LHCN-M2 (cell line): Measurements from ENCODE around the gene ATP2A1. TPM values are rescaled to one million over a fixed set of nuclear protein-coding genes. Genes with fewer than 3 reads are reported as not detected.
"Not testable (repeated sequence)": the region's sequence is repeated elsewhere in the genome, so short reads cannot be mapped to it uniquely, and the experiment has no call there.

Experiments used
- DNase-seq: peaks from one replicate; pipeline ENCODE4 v3.0.0-alpha.2; 2012; ENCODE audit warnings: low read depth
- total RNA-seq: library from RNA; depleted of rRNA; stranded (reverse); fragments of >200 nt; gene quantifications from 2 replicates; pipeline ENCODE4 v1.2.3, GENCODE V29; 2014; rRNA removed

The ATP2A1 gene
- total RNA-seq, 1 experiment from 2014 or later = 0.92 TPM

DNA sequence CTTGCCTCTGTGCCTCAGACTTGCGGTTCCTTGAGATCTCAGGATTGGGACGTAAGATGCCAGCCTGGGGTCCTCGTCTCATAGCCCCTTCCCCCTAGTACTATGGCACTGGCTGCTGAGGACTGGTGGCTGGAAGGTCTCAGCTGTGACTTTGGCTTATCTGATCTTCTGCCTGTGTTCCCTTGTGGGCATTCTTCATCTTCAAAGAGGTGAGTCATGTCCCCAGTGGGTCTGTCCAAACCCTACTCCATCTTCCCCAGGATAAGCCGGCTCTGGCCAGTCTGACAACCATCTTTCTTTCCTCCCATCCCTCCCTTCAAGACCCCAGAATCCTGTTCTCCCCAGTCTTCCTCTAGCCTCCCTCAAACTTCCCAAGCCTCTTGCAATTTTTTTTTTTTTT is 57.1 kb downstream of the ATP2A1 start:
- peak; percentile 28 for DNase-seq

DNA sequence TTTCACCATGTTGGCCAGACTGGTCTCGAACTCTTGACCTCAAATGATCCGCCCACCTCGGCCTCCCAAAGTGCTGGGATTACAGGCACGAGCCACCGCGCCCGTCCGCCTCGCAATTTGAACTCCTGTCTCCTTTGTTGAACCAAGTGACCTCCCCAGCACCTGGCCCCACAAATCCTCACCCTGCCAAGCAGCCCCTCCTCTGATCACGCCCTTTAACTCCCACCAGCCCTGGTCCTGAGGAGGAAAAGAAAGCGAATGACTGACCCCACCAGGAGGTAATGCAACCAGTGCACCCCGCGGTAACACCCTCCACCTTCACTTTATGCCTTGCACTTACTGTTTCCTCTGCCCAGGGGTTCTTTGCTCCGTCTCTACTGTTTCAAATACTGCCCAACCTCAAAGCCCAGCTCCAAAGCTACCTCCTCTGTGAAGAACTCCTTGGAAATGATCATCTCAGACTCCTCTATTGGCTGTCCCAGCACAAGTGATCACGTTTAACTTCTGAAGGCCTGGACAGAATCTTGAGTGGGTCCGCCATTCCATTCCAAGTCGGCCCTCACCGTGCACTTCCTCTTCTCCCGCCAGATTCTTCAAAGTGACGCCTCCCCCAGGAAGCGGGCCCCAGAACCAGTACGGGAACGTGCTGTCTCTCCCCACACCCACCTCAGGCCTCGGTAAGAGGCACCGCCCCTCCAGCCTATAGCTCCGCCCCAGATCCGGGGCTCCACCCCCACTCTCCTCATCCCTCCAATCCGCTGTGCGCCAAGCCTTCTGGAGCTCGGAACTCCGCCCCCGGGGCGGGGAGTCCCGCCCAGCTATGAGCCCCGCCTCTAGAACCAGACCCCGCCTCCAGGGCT is 57.9 kb downstream of the ATP2A1 start:
- peak; percentile 70 for DNase-seq

DNA sequence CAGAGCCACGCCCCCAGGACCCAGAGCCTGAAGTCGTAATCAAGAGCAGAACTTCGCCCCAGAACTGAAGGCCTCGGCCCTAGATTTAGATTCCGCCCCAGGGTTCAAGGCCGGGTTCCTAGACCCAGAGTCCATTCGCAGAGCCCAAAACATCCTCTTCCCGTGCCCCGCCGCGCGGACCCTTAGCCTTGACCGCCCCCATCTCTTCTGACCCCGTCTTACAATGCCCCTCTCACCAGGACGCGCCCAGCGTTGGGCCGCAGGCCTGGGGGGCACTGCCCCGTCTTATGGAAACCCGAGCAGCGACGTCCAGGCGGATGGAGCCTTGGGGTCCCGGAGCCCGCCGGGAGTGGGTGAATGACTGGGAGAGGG is 58.5 kb downstream of the ATP2A1 start:
- DNase-seq = no peak

DNA sequence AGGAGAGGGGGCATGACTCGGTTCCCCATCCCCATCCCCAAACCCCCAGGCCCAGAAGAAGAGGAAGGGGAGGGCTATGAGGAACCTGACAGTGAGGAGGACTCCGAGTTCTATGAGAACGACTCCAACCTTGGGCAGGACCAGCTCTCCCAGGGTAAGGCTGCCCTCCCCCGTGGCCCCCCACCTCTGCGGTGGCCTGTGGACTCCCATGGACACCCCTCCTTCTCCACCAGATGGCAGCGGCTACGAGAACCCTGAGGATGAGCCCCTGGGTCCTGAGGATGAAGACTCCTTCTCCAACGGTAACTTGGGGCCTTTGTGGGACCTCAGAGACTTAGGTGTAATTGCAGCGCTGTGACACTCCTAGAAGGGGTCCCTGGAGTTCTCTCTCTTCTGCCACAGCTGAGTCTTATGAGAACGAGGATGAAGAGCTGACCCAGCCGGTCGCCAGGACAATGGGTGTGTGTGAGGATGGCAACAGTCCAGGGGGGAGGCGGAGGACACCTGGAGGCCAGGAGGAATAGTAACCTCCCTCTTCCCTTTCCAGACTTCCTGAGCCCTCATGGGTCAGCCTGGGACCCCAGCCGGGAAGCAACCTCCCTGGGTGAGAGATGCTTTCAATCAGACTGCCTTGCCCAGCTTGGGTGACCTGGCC is 59.1 kb downstream of the ATP2A1 start:
- no peak for DNase-seq

DNA sequence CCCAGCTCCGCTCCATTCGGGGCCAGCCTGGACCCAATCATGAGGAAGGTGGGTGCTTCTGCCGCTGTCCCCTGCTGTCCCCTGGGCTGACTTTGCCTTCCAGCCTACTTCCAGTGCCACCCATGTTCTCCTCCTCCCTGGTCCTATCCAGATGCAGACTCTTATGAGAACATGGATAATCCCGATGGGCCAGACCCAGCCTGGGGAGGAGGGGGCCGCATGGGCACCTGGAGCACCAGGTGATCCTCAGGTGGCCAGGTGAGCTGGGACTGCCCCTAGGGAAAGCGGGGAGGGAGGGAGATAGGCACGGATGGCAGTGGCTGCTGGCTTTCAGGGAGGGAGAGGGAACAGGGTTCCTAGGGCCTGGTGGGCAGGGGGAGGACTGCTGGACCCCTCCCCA is 60.4 kb downstream of the ATP2A1 start:
- no peak for DNase-seq

DNA sequence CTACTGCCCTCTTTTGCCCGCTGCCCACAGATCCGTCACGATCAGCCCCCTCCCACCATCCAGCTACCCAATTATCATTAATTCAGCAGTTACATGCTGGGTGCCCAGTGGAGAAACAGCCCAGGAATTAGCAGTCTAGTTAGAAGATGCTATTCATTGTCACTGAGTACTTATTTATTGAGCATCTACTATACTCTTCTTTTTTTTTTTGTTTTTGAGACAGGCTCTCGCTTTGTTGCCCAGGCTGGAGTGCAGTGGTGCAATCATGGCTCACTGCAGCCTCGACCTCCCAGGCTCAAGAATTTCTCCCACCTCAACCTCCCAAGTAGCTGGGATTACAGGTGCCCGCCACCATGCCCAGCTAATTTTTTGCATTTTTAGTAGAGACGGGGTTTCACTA is 61.5 kb downstream of the ATP2A1 start:
- DNase-seq = not testable (repeated sequence)

DNA sequence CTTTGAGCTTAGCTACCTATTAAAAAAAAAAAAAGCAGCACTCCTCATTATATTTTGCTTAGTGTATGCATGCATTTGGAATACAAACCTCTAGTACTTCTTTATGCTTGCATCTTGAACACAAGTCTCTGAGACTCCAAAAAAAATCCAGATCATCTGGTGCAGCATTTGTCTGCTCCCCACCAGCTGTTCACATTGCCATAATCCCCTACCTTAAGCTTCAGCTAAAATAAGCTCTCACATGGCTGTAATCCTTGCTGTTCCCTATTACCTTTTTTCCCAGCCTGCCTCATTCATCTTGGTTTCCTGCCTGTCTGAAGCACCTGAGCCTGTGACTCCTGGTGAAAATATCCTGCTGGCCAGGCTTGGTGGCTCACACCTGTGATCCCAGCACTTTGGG is 65.0 kb downstream of the ATP2A1 start:
- DNase-seq = no peak

DNA sequence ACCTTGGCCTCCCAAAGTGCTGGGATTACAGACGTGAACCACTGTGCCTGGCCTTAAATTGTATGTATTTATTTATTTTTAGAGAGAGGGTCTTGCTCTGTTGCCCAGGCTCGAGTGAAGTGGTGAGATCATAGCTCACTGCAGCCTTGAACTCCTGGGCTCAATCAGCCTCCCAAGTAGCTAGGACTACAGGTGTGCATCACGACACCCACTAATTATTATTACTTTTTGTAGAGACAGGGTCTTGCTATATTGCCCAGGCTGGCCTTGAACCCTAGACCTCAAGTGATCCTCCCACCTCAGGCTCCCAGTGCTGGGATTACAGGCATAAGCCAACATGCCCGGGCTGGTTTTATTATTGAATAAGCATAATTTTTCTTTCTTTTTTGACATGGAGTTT is 68.4 kb downstream of the ATP2A1 start:
- no peak for DNase-seq

DNA sequence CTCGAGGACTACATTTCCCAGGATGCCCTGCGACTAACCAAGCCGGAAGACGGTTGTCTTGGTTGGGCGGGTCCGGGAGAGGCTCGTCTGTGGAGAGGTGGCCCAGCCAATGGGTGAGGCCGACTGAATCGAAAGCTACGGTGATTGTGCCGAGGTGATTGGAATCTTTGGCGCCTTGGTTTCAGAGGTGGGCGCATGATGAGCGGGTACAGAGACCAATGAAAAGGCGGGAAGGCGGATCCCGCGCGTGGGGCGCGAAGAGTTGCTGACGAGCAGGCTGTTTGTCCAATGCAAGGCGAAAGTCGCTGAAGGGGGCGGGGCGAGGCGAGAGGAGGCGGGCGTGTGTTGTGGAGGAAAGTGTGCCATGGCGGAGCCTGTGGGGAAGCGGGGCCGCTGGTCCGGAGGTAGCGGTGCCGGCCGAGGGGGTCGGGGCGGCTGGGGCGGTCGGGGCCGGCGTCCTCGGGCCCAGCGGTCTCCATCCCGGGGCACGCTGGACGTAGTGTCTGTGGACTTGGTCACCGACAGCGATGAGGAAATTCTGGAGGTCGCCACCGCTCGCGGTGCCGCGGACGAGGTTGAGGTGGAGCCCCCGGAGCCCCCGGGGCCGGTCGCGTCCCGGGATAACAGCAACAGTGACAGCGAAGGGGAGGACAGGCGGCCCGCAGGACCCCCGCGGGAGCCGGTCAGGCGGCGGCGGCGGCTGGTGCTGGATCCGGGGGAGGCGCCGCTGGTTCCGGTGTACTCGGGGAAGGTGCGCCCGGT is 72.5 kb downstream of the ATP2A1 start, which contains the start of gene NFATC2IP:
Gene NFATC2IP (plus strand): TSS at position 290 of the 762 bp plus-strand sequence. CDS start 75 bp downstream, at position 365.
- peak; percentile 100 for DNase-seq

DNA sequence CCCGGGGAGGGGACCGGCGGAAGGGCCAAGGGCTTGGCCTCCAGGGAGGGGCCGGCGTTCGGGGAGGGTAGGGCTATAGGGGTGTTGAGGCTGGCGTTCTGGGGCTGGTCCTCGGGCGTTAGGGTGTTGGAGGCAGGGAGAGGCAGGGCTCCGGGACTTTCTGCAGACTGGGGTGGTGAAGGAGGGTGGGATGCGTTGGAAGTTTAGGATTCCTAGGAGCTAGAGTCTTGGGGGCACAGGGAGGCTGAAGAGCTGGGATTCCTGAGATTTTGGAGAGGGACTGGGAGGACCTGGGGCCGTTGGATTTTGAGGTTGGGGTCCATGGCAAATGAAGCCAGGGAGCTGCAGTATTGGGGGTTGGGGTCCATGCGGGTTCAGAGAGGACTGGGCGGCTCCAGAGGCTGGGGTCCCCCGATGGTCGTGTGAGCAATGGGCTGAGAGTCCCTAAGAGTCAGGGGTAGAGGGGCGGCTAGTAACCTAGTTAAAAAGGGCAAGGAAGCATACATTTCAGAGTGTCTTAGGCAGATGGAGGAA is 73.2 kb downstream of the ATP2A1 start:
- no peak for DNase-seq

Other genes starting within 250 kb of the ATP2A1 start
- gene NPIPB8, start 240.4 kb upstream of the ATP2A1 start, total RNA-seq = 0.06 and 0.34 TPM in 2 replicates
- 108 and 119 TPM in 2 replicates for gene EIF3C, start 167.0 kb upstream of the ATP2A1 start, total RNA-seq
- gene NPIPB9, start 126.7 kb upstream of the ATP2A1 start, total RNA-seq = 0.46 TPM in 1 of 2 replicates, not detected in the other
- 41.7 and 54.5 TPM in 2 replicates for gene ATXN2L, start 55.5 kb upstream of the ATP2A1 start, total RNA-seq
- gene TUFM, start 32.1 kb upstream of the ATP2A1 start, total RNA-seq = 147 and 166 TPM in 2 replicates
- 28.4 and 29.3 TPM in 2 replicates for gene SH2B1, start 14.6 kb upstream of the ATP2A1 start, total RNA-seq
- gene RABEP2, start 46.8 kb downstream of the ATP2A1 start, total RNA-seq = 50.6 and 72.0 TPM in 2 replicates
- gene CD19, start 53.5 kb downstream of the ATP2A1 start, total RNA-seq = not detected in 2 replicates
- gene NFATC2IP, start 72.4 kb downstream of the ATP2A1 start, total RNA-seq = 25.5 and 26.6 TPM in 2 replicates
- gene SPNS1, start 96.3 kb downstream of the ATP2A1 start, total RNA-seq = 23.6 and 26.1 TPM in 2 replicates
- gene LAT, start 106.6 kb downstream of the ATP2A1 start, total RNA-seq = 1.2 and 1.8 TPM in 2 replicates